Fibroblast of the conjunctiva (primary cell): Measurements from ENCODE around the gene PPT2.
A peak's percentile ranks its signal among the peaks of the same experiment; 100 is the strongest.

Source experiments
- DNase-seq: peaks from one replicate; pipeline ENCODE4 v3.0.0-alpha.2; 2010; ENCODE audit warnings: low read depth

Gene PPT2, protein sequence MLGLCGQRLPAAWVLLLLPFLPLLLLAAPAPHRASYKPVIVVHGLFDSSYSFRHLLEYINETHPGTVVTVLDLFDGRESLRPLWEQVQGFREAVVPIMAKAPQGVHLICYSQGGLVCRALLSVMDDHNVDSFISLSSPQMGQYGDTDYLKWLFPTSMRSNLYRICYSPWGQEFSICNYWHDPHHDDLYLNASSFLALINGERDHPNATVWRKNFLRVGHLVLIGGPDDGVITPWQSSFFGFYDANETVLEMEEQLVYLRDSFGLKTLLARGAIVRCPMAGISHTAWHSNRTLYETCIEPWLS

DNA sequence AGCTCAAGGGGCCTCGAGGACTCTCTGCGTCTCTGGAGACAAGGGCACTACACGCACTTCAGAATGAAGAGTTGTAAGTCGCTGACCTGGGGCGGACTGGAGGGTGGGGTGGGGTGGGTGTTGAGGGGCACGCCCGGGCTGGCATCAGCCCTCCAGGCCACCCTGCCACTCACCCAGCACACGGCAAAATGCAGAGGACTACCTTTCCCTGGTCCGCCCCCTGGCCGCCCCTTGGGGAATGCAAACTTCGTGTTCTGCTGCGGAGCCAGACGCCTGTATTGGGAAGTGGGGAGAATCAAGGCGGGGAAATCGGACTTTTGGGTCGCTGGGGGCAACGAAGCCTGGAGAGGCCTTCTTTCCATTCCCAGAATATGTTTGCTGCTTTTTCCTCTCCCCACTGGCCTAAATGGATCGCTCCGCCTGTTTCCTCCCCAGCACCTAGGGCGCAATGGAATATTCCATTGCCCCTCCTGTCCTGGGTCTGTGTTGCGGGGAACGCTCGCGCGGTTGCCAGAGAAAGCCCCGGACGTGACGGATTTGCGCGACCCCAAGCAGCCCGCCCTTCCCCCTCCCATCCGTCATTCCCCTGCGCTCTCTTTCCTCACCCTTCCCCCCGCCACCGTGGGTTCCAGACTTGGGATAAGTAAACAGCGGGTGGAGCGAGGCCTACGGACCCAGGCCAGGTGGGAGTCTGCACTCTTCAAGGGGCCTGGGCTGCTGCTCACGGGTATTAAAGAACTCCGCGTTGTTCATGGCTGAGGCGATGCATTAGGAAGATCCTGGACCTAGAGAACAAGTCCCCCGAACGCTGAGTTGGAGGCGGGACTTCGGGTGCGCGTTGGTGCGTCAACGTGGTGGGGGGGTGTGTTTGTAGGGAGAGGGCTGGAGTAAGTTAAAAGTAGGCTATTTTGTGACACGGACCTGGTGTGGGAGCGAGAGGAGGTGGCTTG lies at the start of gene PPT2:
Gene PPT2 (plus strand): TSS at position 578 of the 950 bp plus-strand sequence. CDS start 454 bp downstream, outside the sequence.
- peak; percentile 89 for DNase-seq

DNA sequence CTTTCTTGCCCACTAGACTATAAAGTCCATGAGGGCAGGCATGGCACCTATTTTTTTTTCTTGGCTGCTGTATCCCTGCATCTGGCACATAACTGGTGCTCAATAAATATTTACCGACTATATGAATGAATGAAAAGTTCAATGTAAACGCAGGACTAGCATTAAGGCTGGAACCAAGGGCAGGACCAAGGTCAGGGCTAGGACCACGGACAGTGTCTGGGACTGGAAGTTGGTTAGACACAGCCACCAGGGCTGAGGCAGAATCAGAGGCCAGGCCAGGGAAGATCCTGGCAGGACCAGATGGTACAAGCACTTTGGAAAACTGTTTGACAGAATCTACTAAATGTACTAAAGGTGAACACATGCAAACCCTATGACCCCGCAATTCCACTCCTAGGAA lies 48.5 kb upstream of the PPT2 start:
- no peak for DNase-seq

DNA sequence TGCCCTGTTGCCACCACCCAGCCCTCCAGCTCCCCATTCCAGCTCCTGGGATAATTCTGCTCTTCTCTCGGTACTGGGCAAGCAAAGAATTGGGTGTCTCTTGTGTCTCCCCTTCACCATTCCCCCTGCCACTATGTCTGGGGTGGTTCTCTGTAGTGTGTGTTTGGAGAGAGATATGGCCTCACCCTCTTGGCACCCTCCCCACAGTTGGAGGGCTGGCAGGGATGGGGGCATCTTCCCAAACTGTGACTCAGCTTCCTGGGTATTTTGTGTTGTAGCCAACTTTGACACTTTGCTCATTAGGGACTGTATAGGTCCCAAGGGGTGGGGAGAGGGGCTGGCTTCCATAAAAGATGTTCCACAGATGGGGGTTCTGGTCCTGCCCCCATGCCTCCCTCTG lies 46.5 kb upstream of the PPT2 start:
- no peak for DNase-seq

DNA sequence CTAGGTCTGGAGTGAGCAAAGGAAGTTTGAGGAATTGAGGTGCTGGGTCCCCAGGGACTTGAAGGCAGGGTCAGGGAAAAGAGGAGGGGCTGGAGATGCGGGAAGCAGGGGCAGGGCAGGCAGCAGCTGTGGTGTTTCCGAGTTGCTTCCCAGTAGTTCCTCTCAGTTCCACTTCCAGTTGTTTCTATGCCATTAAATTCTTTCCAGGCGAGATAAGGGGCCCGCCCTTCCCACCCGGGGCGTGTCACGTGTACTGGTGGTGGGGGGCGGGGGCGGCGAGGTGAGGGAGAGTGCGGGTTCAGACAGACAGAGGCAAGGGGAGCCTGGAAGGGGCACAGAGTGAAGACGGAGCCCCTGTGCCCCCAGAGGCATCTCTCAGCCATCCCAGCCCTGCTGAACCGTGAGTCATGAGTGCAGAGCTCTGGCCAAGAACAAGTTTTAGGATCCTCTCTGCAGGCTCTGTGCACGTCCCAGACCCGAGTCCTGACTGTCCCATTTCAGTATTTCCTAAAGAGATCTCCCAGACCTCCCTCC lies 45.8 kb upstream of the PPT2 start:
- DNase-seq: peak; percentile 56

- no peak for DNase-seq
Observed at GRCh38 chr6:32108727-32109113, 45.2 kb upstream of the PPT2 start.

GRCh38 chr6:32109114-32109764 lies 44.7 kb upstream of the PPT2 start, which contains the start of gene TNXB:
Gene TNXB (minus strand): TSS chr6:32109338. CDS start chr6:32098198, 11,140 bp downstream.
- no peak for DNase-seq

DNA sequence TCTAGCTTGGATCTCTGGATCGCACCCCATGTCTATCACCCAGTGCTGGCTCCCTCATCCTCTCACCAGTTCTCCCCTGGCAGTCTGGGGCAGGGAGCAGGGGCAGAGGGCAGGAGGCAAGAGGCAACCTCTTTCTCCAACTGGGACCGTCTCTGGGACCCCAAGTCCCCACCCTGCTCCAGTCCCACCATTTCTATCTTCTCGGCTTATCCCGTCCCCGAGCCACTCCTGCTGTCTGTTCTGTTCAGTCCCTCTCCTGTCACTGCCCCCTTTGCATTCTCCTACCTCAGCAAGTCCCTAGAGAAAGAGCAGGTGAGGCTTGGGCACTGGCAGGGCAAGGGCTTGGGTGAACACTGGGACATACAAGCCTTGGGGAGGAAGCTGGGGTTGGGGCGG lies 44.2 kb upstream of the PPT2 start:
- no peak for DNase-seq

DNA sequence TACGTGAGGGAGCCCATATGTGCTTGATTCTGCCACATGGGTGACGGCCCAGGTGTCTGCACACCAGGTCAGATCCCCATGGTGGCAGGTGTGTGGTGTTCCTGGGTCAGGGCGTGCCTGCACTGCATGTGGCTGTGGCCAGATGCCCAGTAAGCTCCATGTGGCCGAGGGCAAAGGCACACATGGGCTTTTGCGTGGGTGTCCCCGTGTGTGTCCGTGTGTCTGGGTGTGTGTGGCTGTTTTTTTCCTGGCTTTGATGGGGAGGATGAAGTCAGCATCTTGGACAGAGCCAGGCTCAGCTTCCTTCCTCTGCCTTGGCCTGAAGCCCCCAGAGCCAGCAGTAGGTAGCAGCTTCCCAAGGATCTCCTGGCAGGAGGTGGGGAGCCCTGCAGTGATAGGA lies 43.3 kb upstream of the PPT2 start:
- no peak for DNase-seq

DNA sequence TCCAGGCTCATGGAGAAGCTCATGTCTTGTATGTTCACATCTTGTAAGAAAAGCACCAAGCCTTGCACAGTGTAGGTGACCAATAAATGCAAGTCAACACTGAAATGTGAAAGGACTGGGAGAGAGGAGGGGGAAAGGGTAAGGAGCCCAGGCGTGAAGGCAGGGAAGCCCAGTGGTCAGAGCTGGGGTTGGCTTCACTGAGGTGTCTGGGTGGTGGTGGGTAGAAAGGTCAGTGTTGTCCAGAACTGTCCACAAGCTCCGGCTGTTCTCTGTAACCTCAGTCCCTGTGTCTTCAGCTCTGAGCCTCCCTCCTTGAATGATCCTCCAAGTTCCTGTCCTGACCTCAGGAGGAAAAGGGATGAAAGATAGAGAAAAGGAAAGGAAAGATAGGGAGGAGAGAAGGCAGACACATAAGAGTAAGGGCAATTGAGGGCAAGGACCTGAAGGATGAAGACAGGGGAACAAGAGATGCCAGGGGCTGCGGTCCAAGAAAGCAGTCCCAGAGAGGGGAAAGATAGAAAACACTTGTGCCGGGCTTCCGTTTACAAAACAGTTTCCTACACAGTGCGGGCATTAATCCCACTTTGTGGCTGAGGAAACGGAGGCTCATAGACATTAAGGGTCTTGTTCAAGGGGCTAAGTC lies 42.4 kb upstream of the PPT2 start:
- no peak for DNase-seq

GRCh38 chr6:32112431-32112980 lies 41.4 kb upstream of the PPT2 start:
- peak; percentile 46 for DNase-seq

- DNase-seq: peak; percentile 98
Observed at GRCh38 chr6:32113386-32114352, 40.3 kb upstream of the PPT2 start.

DNA sequence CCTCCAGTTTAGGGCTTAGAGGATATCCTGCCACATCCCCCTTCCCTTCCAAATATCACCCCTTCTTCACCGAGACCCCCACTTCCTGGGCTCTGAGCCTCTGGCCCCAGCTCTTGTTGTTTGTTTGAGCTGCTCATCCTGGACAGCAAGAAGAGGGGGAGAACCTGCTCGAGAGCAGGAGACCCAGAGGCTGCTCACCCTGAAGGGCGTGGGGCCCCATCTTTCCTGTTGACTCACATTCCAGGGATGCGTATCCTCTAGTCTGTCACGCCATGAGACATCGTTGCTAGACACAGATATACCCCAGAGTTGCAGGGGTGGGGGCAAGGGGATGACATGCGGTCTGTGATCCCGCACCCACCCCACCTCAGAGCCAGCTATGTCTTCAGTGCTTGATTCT lies 39.1 kb upstream of the PPT2 start:
- DNase-seq: no peak

- DNase-seq: no peak
Observed at GRCh38 chr6:32115623-32116022, 38.3 kb upstream of the PPT2 start.

GRCh38 chr6:32116674-32117073 lies 37.3 kb upstream of the PPT2 start:
- DNase-seq: no peak

- no peak for DNase-seq
Observed at GRCh38 chr6:32117461-32117860, 36.5 kb upstream of the PPT2 start.

DNA sequence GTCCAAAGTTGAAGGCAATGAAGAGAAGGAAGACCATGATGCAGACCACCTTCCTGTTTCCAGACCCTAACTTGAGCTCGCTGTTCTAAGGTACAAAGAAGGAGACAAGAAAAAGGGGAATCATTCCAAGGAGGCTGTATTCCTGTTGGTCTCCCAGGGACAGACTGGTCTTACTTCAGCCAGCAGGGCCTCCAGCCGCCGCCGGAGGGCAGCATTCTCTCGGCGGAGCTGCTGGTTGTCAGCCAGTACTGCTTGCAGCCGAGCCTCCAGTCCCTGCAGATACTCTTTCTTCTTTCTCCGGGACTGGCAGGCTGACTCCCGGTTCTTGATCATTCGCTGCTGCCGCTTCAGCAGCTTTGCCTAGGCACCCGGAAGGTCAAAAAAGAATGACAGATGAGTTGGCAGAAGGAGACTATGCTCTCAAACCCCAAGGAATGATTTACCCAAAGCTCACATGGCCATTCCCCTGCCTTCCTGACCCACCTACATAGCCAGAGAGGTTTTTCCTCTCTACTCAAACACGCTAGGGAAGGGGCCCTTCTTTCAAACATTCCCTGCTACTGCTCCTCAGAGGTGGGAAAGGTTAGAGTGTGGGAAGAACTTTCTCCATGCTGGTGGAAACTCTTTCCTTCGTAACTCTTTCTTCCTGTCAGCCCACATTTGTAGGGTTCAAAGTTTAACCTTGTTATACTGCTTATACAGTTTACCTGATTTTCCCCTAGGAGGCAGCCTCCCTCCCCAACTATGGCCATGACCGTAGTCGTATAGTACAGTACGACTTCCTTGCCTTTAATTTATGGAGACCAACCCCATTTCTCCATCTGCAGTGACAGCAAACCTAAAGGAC lies 34.9 kb upstream of the PPT2 start:
- peak; percentile 86 for DNase-seq

- no peak for DNase-seq
Observed at GRCh38 chr6:32120573-32121059, 33.3 kb upstream of the PPT2 start.

- no peak for DNase-seq
Observed at GRCh38 chr6:32123681-32124080, 30.3 kb upstream of the PPT2 start.

DNA sequence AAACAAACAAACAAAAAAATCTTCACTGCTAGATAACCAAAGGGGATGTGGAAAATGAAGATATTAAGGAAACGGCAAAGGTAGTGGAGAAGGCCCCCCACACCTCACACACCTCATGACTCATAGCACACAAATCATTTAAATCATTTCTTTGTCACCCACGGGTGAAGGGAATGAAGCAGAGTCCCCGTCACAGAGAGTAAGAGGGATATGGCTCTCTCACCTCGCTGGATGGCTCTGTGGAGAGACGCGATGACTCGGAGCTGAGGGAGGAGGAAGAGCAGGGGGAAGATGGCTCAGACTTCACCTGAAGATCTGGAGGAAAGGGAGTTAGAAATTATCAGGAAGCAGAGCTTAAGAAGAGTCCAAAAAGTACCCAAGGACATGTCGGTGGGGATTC lies 27.1 kb upstream of the PPT2 start:
- DNase-seq: no peak
